GM23338 (cell line): ENCODE measurements around the gene SYT17. TPM values are rescaled to one million over a fixed set of nuclear protein-coding genes. Genes with fewer than 3 reads are reported as not detected.

Experiments
- ATAC-seq: fragments of 200-7000 bp; cut with Tn5 transposase; 3 replicates; pipeline ENCODE4 v1.9.1; 2020
- DNase-seq: peaks from one replicate; pipeline ENCODE4 v3.0.0-alpha.2; 2015; ENCODE audit warnings: low spot score
- H2AFZ ChIP-seq: fragments of 200-600 bp; sonication (generic); 2 replicates; pipeline ENCODE4 v1.8.0; 2016; ENCODE audit warnings: antibody characterized with exemption, mild to moderate bottlenecking, moderate library complexity
- H3F3A ChIP-seq: fragments of 200-600 bp; sonication (generic); replicated peaks from 2 replicates; pipeline ENCODE4 v1.8.0; 2017; ENCODE audit warnings: antibody characterized with exemption, mixed run types, low read depth
- H3K27ac ChIP-seq: fragments of 200-600 bp; sonication (generic); 2 replicates; pipeline ENCODE4 v1.6.1; 2016; ENCODE audit warnings: low read depth
- H3K27me3 ChIP-seq: fragments of 200-600 bp; sonication (generic); 2 replicates; pipeline ENCODE4 v1.8.0; 2016; ENCODE audit warnings: mild to moderate bottlenecking, mixed run types, moderate library complexity; ENCODE audit not compliant: insufficient read depth
- H3K36me3 ChIP-seq: fragments of 200-600 bp; sonication (generic); 2 replicates; pipeline ENCODE4 v1.8.0; 2016; ENCODE audit warnings: mild to moderate bottlenecking; ENCODE audit not compliant: insufficient read depth
- H3K4me1 ChIP-seq: fragments of 200-600 bp; sonication (generic); 2 replicates; pipeline ENCODE4 v1.8.0; 2016; ENCODE audit warnings: mild to moderate bottlenecking, moderate library complexity; ENCODE audit not compliant: insufficient read depth
- H3K4me2 ChIP-seq: fragments of 200-600 bp; sonication (generic); 2 replicates; pipeline ENCODE4 v1.7.1; 2017; ENCODE audit warnings: mixed run types
- H3K4me3 ChIP-seq: fragments of 200-600 bp; sonication (generic); 2 replicates; pipeline ENCODE4 v1.6.1; 2016; ENCODE audit warnings: mixed run types
- H3K79me2 ChIP-seq: fragments of 200-600 bp; sonication (generic); replicated peaks from 2 replicates; pipeline ENCODE4 v1.8.0; 2017; ENCODE audit warnings: mild to moderate bottlenecking; ENCODE audit not compliant: insufficient read depth
- H3K9me2 ChIP-seq: fragments of 200-600 bp; sonication (generic); 2 replicates; pipeline ENCODE4 v1.8.0; 2017; ENCODE audit not compliant: insufficient read depth
- H4K20me1 ChIP-seq: fragments of 200-600 bp; sonication (generic); replicated peaks from 2 replicates; pipeline ENCODE4 v1.8.0; 2017; ENCODE audit warnings: mild to moderate bottlenecking; ENCODE audit not compliant: insufficient read depth
- H3K27ac Mint-ChIP-seq: 2 replicates; pipeline ENCODE4 v1.8.0; 2020; ENCODE audit warnings: inconsistent platforms, mild to moderate bottlenecking, moderate library complexity, mixed read lengths
- H3K27me3 Mint-ChIP-seq: 3 replicates; pipeline ENCODE4 v1.8.0; 2022; ENCODE audit warnings: low read depth, mild to moderate bottlenecking, moderate library complexity, mixed read lengths, inconsistent platforms; ENCODE audit not compliant: insufficient read depth, poor library complexity
- H3K36me3 Mint-ChIP-seq: 3 replicates; pipeline ENCODE4 v1.8.0; 2021; ENCODE audit warnings: low read depth, mild to moderate bottlenecking, inconsistent platforms, moderate library complexity, mixed read lengths
- H3K4me1 Mint-ChIP-seq: 3 replicates; pipeline ENCODE4 v1.8.0; 2020; ENCODE audit warnings: mild to moderate bottlenecking, inconsistent platforms, mixed read lengths
- H3K4me3 Mint-ChIP-seq: 3 replicates; pipeline ENCODE4 v1.8.0; 2021; ENCODE audit warnings: moderate library complexity, mild to moderate bottlenecking, inconsistent platforms, mixed read lengths
- H3K9me3 Mint-ChIP-seq: 3 replicates; pipeline ENCODE4 v1.8.0; 2020; ENCODE audit warnings: moderate library complexity, mild to moderate bottlenecking, inconsistent platforms, mixed read lengths
- EZH2 ChIP-seq: fragments of 200-600 bp; sonication (generic); IDR thresholded peaks from one replicate; pipeline ENCODE4 v1.8.0; 2017; ENCODE audit warnings: antibody characterized with exemption, mild to moderate bottlenecking, low read depth; ENCODE audit not compliant: unreplicated experiment
- EZH2phosphoT487 ChIP-seq: fragments of 200-600 bp; sonication (generic); IDR thresholded peaks from one replicate; pipeline ENCODE4 v1.8.1; 2018; ENCODE audit warnings: antibody characterized with exemption; ENCODE audit not compliant: unreplicated experiment
- JUNB ChIP-seq: IDR thresholded peaks from one replicate; pipeline ENCODE4 v1.6.1; 2016; ENCODE audit warnings: antibody characterized with exemption; ENCODE audit not compliant: unreplicated experiment
- NANOG ChIP-seq: IDR thresholded peaks from 2 replicates; pipeline ENCODE4 v1.6.1; 2016; ENCODE audit warnings: antibody characterized with exemption, borderline replicate concordance
- POLR2AphosphoS5 ChIP-seq: IDR thresholded peaks from 2 replicates; pipeline ENCODE4 v1.6.1; 2016; ENCODE audit warnings: antibody characterized with exemption, low read depth
- ZNF114 ChIP-seq: fragments of 250-450 bp; sonication (Bioruptor Pico); IDR thresholded peaks from 2 replicates; pipeline ENCODE4 v1.5.0; 2020; ENCODE audit warnings: mild to moderate bottlenecking, moderate library complexity
- ZNF331 ChIP-seq: fragments of 250-450 bp; sonication (Bioruptor Pico); IDR thresholded peaks from 2 replicates; pipeline ENCODE4 v1.5.0; 2020; ENCODE audit warnings: low read depth, mild to moderate bottlenecking, moderate library complexity
- polyA plus RNA-seq: library from polyadenylated mRNA; unstranded; fragments of >200 nt; fragmentation: Nextera tagmentation; extraction: Ambion mirVana; gene quantifications from 2 replicates; pipeline ENCODE4 v1.2.1, GENCODE V29; 2016
- total RNA-seq: library from RNA; depleted of rRNA; stranded (reverse); fragments of >200 nt; shearing (Covaris generic); gene quantifications from 2 replicates; pipeline ENCODE4 v1.2.3, GENCODE V29; 2014
- TF ChIP-seq, protein P1 (sequence below): fragments of 250-450 bp; sonication (Bioruptor Pico); IDR thresholded peaks from 2 replicates; pipeline ENCODE4 v1.5.0; 2020; ENCODE audit warnings: mild to moderate bottlenecking, moderate library complexity
- TF ChIP-seq, protein P2 (sequence below): IDR thresholded peaks from 2 replicates; pipeline ENCODE4 v1.6.1; 2016; ENCODE audit warnings: antibody characterized with exemption

The SYT17 gene
- total and polyA plus RNA-seq, 2 experiments from 2014 or later: 5.3 to 9.5 TPM

DNA sequence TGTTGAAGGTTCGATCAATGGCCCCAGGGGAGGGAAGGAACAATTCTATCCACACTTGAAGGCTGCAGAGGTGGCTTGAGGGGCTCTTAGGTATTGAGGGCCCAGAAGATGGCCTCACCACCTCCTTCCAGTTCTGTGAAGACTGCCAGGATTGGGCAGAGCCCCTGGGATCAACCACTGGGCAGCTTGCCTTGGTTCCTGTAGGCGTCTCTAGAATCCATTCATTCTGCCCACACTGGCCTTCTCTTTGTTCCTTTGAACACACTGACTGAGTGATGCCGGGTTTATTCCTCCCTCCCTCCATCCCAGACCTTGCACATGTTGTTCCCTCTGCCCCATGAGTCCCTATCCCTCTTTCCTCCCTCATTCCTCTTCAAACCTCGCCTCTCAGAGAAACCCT is 50.5 kb downstream of the SYT17 start:
- DNase-seq: no peak
- Histone ChIP-seq H3K79me2 (no peaks in the 10 kb centered on the region), H3K27me3 (no peaks in the 10 kb centered on the region), H3K4me1 (no peaks in the 10 kb centered on the region), H2AFZ (no peak overlapping the region), H3F3A (no peaks in the 10 kb centered on the region), H4K20me1 (no peaks in the 10 kb centered on the region), H3K4me3 (no peak overlapping the region), H3K4me2 (no peak overlapping the region), H3K36me3 (0 out of 2 replicates have a peak, but pooled peaks cover 3% of the 10 kb centered on the region), H3K27ac (no peak overlapping the region), H3K9me2 (no peaks in the 10 kb centered on the region)
- H3K36me3 Mint-ChIP-seq: peaks cover 3% of the 10 kb centered on the region; the same call in 2 of the 3 replicates
- H3K4me3 Mint-ChIP-seq: no peak overlapping the region
- TF ChIP-seq, protein P1, sequence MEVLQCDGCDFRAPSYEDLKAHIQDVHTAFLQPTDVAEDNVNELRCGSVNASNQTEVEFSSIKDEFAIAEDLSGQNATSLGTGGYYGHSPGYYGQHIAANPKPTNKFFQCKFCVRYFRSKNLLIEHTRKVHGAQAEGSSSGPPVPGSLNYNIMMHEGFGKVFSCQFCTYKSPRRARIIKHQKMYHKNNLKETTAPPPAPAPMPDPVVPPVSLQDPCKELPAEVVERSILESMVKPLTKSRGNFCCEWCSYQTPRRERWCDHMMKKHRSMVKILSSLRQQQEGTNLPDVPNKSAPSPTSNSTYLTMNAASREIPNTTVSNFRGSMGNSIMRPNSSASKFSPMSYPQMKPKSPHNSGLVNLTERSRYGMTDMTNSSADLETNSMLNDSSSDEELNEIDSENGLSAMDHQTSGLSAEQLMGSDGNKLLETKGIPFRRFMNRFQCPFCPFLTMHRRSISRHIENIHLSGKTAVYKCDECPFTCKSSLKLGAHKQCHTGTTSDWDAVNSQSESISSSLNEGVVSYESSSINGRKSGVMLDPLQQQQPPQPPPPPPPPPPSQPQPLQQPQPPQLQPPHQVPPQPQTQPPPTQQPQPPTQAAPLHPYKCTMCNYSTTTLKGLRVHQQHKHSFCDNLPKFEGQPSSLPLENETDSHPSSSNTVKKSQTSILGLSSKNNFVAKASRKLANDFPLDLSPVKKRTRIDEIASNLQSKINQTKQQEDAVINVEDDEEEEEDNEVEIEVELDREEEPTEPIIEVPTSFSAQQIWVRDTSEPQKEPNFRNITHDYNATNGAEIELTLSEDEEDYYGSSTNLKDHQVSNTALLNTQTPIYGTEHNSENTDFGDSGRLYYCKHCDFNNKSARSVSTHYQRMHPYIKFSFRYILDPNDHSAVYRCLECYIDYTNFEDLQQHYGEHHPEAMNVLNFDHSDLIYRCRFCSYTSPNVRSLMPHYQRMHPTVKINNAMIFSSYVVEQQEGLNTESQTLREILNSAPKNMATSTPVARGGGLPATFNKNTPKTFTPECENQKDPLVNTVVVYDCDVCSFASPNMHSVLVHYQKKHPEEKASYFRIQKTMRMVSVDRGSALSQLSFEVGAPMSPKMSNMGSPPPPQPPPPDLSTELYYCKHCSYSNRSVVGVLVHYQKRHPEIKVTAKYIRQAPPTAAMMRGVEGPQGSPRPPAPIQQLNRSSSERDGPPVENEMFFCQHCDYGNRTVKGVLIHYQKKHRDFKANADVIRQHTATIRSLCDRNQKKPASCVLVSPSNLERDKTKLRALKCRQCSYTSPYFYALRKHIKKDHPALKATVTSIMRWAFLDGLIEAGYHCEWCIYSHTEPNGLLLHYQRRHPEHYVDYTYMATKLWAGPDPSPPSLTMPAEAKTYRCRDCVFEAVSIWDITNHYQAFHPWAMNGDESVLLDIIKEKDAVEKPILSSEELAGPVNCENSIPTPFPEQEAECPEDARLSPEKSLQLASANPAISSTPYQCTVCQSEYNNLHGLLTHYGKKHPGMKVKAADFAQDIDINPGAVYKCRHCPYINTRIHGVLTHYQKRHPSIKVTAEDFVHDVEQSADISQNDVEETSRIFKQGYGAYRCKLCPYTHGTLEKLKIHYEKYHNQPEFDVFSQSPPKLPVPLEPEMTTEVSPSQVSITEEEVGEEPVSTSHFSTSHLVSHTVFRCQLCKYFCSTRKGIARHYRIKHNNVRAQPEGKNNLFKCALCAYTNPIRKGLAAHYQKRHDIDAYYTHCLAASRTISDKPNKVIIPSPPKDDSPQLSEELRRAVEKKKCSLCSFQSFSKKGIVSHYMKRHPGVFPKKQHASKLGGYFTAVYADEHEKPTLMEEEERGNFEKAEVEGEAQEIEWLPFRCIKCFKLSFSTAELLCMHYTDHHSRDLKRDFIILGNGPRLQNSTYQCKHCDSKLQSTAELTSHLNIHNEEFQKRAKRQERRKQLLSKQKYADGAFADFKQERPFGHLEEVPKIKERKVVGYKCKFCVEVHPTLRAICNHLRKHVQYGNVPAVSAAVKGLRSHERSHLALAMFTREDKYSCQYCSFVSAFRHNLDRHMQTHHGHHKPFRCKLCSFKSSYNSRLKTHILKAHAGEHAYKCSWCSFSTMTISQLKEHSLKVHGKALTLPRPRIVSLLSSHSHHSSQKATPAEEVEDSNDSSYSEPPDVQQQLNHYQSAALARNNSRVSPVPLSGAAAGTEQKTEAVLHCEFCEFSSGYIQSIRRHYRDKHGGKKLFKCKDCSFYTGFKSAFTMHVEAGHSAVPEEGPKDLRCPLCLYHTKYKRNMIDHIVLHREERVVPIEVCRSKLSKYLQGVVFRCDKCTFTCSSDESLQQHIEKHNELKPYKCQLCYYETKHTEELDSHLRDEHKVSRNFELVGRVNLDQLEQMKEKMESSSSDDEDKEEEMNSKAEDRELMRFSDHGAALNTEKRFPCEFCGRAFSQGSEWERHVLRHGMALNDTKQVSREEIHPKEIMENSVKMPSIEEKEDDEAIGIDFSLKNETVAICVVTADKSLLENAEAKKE (CRISPR knock-in tag): no peak
- no peak for TF ChIP-seq EZH2
- TF ChIP-seq EZH2phosphoT487: no peak
- TF ChIP-seq NANOG: no peak
- no peak overlapping the region for H3K27ac Mint-ChIP-seq
- H3K4me1 Mint-ChIP-seq: no peaks in the 10 kb centered on the region
- ATAC-seq: no peak
- H3K9me3 Mint-ChIP-seq: peaks cover 23% of the 10 kb centered on the region
- peaks cover 4% of the 10 kb centered on the region for H3K27me3 Mint-ChIP-seq

DNA sequence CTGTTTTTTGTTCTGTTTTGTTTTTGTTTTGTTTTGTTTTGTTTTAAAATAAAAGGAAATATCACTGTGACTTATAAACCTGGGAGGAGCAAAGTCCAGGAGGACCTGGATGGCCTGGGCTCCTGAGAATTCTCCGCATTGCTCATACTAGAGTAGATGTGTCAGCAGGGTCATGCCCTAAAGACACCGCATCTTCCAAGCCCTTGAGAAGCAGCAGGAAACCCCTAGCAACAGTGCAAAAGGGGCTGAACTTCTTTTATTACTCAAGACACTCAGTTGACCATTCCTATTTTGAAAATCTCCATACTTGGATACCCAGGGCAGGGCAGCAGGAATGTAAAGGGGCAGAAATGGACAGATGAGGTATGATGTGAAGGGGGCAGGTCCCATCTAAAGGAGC is 51.8 kb downstream of the SYT17 start:
- no peak overlapping the region for H3K4me3 ChIP-seq
- no peaks in the 10 kb centered on the region for H3K79me2 ChIP-seq
- 0 out of 2 replicates have a peak, but pooled peaks cover 3% of the 10 kb centered on the region for H3K36me3 ChIP-seq
- no peak overlapping the region for H3K27ac ChIP-seq
- no peak overlapping the region for H3K4me3 Mint-ChIP-seq
- H3K27ac Mint-ChIP-seq: no peak overlapping the region
- H3K27me3 Mint-ChIP-seq: peaks cover 5% of the 10 kb centered on the region
- H2AFZ ChIP-seq: no peak overlapping the region
- peaks cover 9% of the 10 kb centered on the region; the same call in 2 of the 3 replicates for H3K36me3 Mint-ChIP-seq
- H3K27me3 ChIP-seq: no peaks in the 10 kb centered on the region
- H3K4me1 Mint-ChIP-seq: no peaks in the 10 kb centered on the region
- no peaks in the 10 kb centered on the region for H3F3A ChIP-seq
- no peaks in the 10 kb centered on the region for H3K4me1 ChIP-seq
- no peak for DNase-seq
- no peak overlapping the region for H3K4me2 ChIP-seq
- no peaks in the 10 kb centered on the region for H3K9me2 ChIP-seq
- peaks cover 17% of the 10 kb centered on the region for H3K9me3 Mint-ChIP-seq
- ATAC-seq: no peak
- no peaks in the 10 kb centered on the region for H4K20me1 ChIP-seq
- TF ChIP-seq, protein P2, sequence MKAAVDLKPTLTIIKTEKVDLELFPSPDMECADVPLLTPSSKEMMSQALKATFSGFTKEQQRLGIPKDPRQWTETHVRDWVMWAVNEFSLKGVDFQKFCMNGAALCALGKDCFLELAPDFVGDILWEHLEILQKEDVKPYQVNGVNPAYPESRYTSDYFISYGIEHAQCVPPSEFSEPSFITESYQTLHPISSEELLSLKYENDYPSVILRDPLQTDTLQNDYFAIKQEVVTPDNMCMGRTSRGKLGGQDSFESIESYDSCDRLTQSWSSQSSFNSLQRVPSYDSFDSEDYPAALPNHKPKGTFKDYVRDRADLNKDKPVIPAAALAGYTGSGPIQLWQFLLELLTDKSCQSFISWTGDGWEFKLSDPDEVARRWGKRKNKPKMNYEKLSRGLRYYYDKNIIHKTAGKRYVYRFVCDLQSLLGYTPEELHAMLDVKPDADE: no peak
- TF ChIP-seq JUNB (no peak), POLR2AphosphoS5 (no peak), ZNF331 (no peak), ZNF114 (CRISPR knock-in tag) (no peak), EZH2 (no peak)
